ENCODE measurements around the gene OR1M1.
"Not testable (repeated sequence)": the region's sequence is repeated elsewhere in the genome, so short reads cannot be mapped to it uniquely, and the experiment has no call there.

Gene OR1M1

DNA sequence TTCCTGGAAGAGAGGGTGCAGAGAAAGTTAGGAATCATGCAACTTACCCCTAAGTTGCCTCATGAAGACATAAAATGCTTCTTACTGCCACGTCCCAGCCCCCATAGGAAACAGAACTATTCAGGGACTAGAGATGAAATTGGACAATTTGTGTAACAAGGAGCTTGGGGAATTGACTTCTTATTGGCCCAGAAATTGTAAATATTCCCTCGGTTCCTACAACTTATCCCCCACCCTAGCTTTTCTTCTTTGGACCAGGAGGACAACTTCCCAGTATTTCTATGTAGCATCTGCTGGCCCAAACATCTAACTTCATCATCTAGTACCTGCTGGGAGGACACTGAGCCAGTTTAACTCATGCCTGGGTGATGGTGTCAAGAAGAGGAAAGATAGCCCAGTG, at the start of gene OR1M1:
TSS of gene OR1M1 (plus strand) at position 301 of the 400 bp plus-strand sequence. CDS start 6,184 bp downstream, outside the sequence.
- no peak for DNase-seq

- no peak for DNase-seq
Observed at GRCh38 chr19:9037400-9038062, 49.3 kb upstream of the OR1M1 start.

DNA sequence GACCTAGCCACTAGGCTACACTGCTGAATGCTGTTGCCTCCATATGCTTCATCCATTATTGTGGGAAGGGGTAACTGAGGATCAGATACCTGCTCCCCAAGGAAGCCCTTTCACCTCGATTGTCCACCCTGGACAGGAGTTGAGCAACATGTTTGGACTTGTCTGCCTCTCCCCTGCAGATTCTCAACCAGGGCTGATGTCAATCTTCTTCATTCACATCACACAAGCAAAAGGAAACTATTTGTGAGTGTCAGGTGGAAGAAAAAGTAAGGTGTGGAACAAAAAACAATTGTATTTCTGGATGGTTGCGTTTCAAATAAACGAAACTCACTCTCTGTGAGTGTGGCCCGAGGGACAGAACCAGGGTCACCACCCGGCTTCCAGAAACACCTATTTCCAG, 47.1 kb upstream of the OR1M1 start:
- DNase-seq = no peak

- DNase-seq = no peak
Observed at GRCh38 chr19:9040131-9040530, 46.7 kb upstream of the OR1M1 start.

- no peak for DNase-seq
Observed at GRCh38 chr19:9041023-9041422, 45.8 kb upstream of the OR1M1 start.

DNA sequence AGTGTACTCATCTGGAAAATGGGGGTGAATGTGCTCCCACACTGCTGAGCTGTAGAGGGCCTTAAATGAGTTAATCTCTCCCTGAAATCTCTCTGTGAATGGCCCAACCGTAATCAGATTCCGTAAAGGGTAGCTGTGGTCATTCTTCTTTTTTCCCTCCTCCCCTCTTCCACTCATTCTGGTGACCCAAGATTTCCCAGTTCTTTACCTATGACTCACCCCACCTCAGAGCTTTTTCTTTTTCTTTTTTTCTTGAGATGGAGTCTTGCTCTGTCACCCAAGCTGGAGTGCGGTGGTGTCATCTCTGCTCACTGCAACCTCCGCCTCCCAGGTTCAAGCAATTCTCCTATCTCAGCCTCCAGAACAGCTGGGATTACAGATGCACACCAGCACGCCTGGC, 43.3 kb upstream of the OR1M1 start:
- no peak for DNase-seq

- no peak for DNase-seq
Observed at GRCh38 chr19:9044449-9044848, 42.4 kb upstream of the OR1M1 start.

GRCh38 chr19:9046694-9047093, 40.2 kb upstream of the OR1M1 start:
- DNase-seq = no peak

- no peak for DNase-seq
Observed at GRCh38 chr19:9052894-9053293, 34.0 kb upstream of the OR1M1 start.

DNA sequence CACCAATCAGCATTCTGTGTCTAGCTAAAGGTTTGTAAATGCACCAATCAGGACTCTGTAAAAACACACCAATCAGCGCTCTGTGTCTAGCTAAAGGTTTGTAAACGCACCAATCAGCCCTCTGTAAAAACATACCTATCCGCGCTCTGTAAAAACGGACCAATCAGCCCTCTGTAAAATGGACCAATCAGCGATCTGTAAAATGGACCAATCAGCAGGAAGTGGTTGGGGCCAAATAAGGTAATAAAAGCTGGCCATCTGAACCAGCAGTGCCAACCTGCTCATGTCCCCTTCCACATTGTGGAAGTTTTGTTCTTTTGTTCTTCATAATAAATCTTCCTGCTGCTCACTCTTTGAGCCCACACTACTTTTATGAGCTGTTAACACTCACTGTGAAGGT, 33.2 kb upstream of the OR1M1 start:
- not testable (repeated sequence) for DNase-seq

GRCh38 chr19:9054207-9054606, 32.7 kb upstream of the OR1M1 start:
- DNase-seq = no peak

DNA sequence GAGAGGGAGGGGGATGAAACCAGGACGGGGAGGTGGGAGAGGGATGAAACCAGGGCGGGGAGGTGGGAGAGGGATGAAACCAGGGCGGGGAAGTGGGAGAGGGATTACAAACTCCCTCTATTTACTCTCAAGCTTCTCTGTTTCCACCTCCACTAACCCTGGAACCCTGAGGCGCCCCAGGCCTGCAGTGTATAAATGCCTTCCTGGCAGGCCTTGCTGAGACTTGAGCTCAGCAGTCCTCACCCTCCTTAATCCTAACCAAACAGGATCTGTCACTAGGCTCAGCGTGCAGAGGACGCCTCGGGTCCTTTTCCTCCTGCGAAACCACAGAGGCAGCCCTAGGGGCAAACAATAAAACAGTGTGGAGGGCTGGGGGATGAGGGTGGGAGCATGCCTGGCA, 32.1 kb upstream of the OR1M1 start:
- DNase-seq = no peak

DNA sequence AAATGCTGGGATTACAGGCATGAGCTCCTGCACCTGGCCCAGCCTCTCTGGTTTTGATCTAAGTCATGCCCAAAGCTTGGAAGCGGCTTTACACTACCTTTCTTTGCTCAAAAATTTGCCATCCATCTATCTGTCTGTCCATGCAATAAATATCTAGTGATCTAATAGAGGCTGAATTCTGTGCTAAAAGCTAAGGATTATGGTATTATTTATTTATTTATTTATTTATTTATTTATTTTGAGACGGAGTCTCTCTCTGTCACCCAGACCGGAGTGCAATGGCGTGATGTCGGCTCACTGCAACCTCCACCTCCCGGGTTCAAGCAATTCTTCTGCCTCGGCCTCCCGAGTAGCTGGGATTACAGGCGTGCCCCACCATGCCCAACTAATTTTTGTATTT, 30.7 kb upstream of the OR1M1 start:
- not testable (repeated sequence) for DNase-seq

DNA sequence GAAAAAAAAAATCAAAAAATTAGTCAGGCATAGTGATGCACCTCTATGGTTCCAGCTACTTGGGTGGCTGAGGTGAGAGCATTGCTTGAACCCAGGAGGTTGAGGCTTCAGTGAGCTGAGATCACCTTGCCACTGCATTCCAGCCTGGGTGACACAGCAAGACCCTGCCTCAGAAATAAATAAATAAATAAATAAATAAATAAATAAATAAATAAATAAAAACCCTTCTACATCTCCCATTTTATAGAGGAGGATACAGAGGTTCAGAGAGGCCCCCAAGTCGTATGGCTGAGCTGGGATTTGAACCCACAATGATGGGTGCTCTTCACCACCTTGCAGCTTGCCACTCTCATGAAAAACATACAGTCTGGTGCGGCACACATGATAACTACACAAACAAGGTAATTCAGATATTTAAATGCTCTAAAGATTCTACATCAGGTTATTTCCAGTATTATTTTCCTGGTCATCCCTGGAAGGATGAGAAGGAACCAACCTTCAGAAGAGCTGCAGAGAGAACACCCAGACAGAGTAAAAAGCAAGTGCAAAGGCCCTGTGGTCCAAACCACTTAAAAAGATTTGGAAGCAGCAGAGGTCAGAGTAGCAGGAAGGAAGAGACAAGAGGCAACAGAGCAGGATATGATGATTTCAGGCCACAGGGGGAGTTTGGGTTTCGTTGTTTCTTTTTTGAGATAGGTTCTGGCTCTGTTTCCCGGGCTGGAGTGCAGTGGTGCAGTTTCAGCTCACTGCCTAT, 29.2 kb upstream of the OR1M1 start:
- no peak for DNase-seq

- DNase-seq = no peak
Observed at GRCh38 chr19:9058905-9059667, 27.8 kb upstream of the OR1M1 start.

DNA sequence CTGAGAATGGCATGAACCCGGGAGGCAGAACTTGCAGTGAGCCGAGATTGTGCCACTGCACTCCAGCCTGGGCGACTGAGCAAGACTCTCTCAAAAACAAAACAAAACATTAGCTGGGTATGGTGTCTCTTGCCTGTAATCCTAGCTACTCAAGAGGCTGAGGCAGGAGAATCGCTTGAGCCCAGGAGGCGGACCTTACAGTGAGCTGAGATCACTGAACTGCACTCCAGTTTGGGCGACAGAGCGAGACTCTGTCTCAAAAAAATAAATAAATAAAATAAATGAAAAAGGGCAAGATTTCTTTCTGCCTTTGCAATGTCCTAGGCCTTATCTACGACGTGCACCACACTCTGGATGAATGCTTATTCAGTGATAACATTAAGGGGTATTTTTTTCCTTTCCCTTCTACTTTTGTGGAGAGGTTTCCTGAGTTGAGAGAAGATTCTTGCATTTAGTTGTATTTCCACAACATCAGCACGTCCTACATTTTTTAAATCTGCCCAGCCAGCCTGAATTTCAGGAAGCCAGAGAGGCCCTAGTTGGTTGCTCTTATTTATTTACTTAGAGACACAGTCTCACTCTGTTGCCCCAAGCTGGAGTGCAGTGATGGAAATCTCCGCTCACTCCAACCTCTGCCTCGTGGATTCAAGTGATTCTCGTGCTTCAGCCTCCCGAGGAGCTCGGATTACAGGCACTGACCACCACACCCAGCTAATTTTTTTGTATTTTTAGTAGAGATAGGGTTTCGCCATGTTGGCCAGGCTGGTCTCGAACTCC, 26.1 kb upstream of the OR1M1 start:
- no peak for DNase-seq

- DNase-seq = no peak
Observed at GRCh38 chr19:9061879-9062278, 25.0 kb upstream of the OR1M1 start.

DNA sequence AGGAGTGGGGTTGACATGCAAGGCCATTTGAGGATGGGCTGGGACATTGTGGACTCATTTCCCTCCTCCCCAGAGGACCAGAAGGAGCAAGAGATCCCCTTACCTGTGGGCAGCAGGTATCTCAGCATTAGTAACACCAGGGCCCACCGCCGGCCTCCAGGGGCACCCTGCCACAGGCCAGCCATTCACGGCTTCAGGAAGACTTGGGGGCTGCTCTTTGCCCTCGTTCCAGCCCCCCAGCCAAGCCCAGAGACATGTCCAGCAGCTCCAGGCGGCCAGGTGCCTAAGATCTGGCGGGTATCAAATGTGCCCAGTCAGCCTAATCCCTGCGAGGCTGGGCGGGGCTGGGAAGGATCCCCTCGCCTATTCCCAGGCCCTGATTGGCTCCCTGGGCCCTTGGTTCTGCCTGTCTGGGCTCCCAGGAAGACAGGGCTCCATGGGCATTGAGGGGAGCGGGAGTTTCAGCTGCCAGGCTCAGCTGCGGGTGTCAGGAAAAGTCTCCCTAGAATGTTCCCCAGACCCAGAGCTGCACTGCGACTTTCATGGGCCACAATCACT, 21.3 kb upstream of the OR1M1 start:
- DNase-seq = no peak

DNA sequence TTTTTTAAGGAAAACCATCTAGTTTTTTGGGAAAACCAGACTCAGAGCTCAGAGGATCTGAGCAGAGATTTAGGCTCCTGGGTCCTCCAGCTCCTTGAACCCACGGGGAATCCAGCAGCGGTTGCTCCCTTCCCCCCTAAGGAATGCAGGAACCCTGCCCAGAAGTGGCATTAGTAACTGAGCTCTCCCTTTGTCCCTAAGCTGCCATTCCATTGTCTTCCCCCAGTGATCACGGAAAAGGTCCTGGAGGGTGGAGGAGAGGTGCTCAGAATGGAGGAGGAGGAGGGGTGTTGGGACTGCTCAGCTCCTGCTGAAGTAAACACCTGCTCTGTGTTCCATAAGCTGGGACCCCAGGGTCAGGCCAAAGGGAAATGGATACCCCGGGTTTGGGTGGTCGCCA, 16.8 kb upstream of the OR1M1 start:
- DNase-seq = no peak

- DNase-seq = not testable (repeated sequence)
Observed at GRCh38 chr19:9071720-9072119, 15.1 kb upstream of the OR1M1 start.

DNA sequence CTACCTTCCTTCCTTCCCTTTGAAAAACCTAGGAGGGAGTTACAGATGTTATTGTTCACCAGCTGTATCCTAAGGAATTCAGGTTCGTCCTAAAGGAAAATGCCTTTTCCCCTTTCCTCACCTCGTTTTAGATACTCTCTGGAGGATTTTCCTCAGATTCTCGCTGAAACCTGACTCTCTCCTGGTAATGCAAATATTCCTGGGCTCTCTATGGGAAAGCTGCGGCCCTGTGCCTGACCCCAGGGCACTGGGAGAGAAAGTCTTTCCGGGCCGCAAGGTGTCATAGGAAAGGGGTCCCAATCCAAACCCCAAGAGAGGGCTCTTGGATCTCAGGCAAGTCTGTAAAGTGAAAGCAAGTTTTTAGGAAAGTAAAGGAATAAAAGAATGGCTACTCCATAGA, 13.1 kb upstream of the OR1M1 start:
- DNase-seq = no peak

DNA sequence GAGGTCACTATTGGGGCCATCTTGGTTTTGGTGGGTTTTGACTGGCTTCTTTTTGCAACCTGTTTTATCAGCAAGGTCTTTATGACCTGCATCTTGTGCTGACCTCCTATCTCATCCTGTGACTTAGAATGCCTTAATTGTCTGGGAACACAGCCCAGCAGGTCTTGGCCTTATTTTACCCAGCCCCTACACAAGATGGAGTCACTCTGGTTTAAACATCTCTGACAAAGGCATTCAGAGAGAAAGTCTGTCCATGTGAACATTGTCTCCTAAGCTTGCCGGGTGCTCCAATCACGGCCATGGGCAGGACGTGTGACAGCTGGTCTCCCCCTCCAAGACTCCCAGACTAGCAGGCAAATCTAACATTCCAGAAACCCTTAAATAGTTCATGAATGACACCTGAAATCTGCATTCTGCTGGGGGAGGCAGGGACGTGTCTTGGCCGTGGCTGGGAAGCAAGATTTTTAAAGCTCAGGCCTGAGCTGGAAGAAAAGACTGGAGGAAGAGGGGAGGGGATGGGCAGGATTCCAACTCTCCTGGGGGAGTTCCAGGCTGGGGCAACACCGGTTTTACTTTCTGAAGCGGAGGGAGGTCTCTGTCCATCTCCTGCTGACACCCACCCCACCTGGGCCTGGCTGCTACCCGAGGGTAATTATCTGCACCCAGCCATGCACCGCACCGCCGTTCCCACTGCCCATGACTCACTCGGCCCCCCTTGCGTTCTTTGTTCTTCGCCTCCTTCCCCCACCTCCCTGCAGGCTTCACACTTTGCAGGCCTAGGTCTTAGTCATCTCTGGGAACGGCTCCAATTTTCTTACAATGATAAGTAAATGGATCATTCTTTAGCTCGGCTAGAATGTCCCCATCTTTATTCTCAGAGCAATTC, 11.6 kb upstream of the OR1M1 start:
- DNase-seq = no peak

All from CD4-positive, alpha-beta T cell treated with Interferon alpha-2 for 1 hour (primary cell).